HepG2 (cell line): ENCODE results near the gene ABCC12. TPM values are rescaled to one million over a fixed set of nuclear protein-coding genes. Genes with fewer than 3 reads are reported as not detected.
A peak's percentile ranks its signal among the peaks of the same experiment; 100 is the strongest.

Experiments used
- NR2F6 ChIP-seq, 2 experiments: IDR thresholded peaks; 2 replicates each; pipeline ENCODE4 v1.6.1; 2016; ENCODE audit warnings: antibody characterized with exemption in 1 of 2, mild to moderate bottlenecking in 1 of 2
- PHB2 ChIP-seq: fragments of 450-650 bp; IDR thresholded peaks from 2 replicates; pipeline ENCODE4 v1.6.1; 2018; ENCODE audit not compliant: partially characterized antibody
- RCOR2 ChIP-seq: IDR thresholded peaks from 2 replicates; pipeline ENCODE4 v1.6.1; 2016; ENCODE audit warnings: missing biosample characterization, missing genetic modification reagents
- RXRB ChIP-seq: IDR thresholded peaks from 2 replicates; pipeline ENCODE4 v1.6.1; 2016; ENCODE audit warnings: borderline replicate concordance, missing genetic modification reagents, missing compliant biosample characterization
- ZC3H13 ChIP-seq: sonication (generic); formaldehyde crosslinking; IDR thresholded peaks from 2 replicates; pipeline ENCODE4 v1.8.1; 2023; ENCODE audit warnings: mild to moderate bottlenecking, missing genetic modification reagents, moderate library complexity
- ZNF20 ChIP-seq: sonication (generic); formaldehyde crosslinking; IDR thresholded peaks from 2 replicates; pipeline ENCODE4 v1.4.0; 2020; ENCODE audit warnings: mild to moderate bottlenecking, moderate library complexity, missing genetic modification reagents
- ZNF570 ChIP-seq: sonication (generic); formaldehyde crosslinking; IDR thresholded peaks from 2 replicates; pipeline ENCODE4 v1.4.0; 2020; ENCODE audit warnings: mild to moderate bottlenecking, missing genetic modification reagents, borderline replicate concordance
- ZNF776 ChIP-seq: sonication (generic); formaldehyde crosslinking; IDR thresholded peaks from 2 replicates; pipeline ENCODE4 v1.4.0; 2020; ENCODE audit warnings: mild to moderate bottlenecking, missing genetic modification reagents
- polyA plus RNA-seq, 8 experiments: library from polyadenylated mRNA; depleted of rRNA in 3 of 8; stranded (reverse) in 7 of 8; unstranded in 1 of 8; fragments of >200 nt; fragmentation: Illumina TruSeq in 4 of 8; extraction: Trizol in 4 of 8; gene quantifications; 2 replicates each; pipeline versions ENCODE4 v1.2.1 to v1.2.3, GENCODE V29; 2011 to 2016; ENCODE audit warnings: low read depth in 4 of 8, missing spikeins in 1 of 8, mixed read lengths in 1 of 8; ENCODE audit not compliant: insufficient read depth in 1 of 8
- total RNA-seq, 5 experiments: library from RNA; depleted of rRNA; stranded (reverse); fragments of >200 nt; fragmentation: Illumina TruSeq; extraction: Trizol; gene quantifications; 2 replicates each; pipeline ENCODE4 v1.2.3, GENCODE V29; 2016; ENCODE audit warnings: low read depth in 1 of 5
- TF ChIP-seq, protein P1 (sequence below): sonication (generic); formaldehyde crosslinking; IDR thresholded peaks from 2 replicates; pipeline ENCODE4 v1.4.0; 2020; ENCODE audit warnings: missing genetic modification reagents, mild to moderate bottlenecking, borderline replicate concordance
- TF ChIP-seq, protein P2 (sequence below): IDR thresholded peaks from 2 replicates; pipeline ENCODE4 v1.6.1; 2016
- TF ChIP-seq, protein P3 (sequence below): sonication (generic); formaldehyde crosslinking; IDR thresholded peaks from 2 replicates; pipeline ENCODE4 v1.5.0; 2020; ENCODE audit warnings: mild to moderate bottlenecking, missing genetic modification reagents, moderate library complexity
- TF ChIP-seq, protein P4 (sequence below), 2 experiments: sonication (generic) in 1 of 2; formaldehyde crosslinking in 1 of 2; IDR thresholded peaks; 2 replicates each; pipeline versions ENCODE4 v1.4.0 to v1.6.1; 2018 to 2020; ENCODE audit warnings: missing genetic modification reagents in 2 of 2, borderline replicate concordance in 1 of 2, low read depth in 1 of 2, mild to moderate bottlenecking in 1 of 2, missing biosample characterization in 1 of 2
- TF ChIP-seq, protein P5 (sequence below): sonication (generic); formaldehyde crosslinking; IDR thresholded peaks from 2 replicates; pipeline ENCODE4 v1.5.0; 2020; ENCODE audit warnings: missing genetic modification reagents
- TF ChIP-seq, protein P6 (sequence below): sonication (generic); formaldehyde crosslinking; IDR thresholded peaks from 2 replicates; pipeline ENCODE4 v1.5.1; 2020; ENCODE audit warnings: mild to moderate bottlenecking, missing genetic modification reagents, moderate library complexity

Gene ABCC12
- total and polyA plus RNA-seq, 2 of the 13 experiments (the other 11 are each of a cell fraction or from before 2014, with no cell fraction given): not detected

DNA sequence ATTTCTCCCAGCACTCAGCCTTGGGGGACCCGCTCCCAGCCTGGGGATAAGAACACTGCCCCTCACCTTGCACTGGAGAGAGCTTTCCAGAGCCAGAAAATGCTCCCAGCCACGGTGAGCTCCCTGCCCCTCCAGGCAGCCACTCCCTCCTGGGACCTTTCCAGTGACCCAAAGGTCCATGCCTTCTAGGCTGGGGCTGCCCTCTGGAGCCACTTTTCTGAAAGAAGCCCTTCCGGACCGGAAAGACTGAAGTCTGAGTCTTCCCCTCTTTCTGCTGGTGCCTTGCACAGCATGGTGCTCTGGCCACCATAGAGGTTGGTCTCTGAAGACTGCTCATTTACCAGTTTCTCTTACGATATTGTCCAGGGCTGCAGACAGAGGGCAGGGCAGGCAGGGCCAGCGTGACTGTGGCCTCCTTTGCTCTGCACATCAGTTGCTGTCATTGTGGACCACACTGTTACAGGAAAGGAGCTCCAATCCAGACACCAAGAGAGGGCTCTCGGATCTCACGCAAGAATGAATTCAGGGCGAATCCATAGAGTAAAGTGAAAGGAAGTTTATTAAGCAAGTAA, 7.1 kb upstream of the ABCC12 start (continued):
- TF ChIP-seq, protein P1, sequence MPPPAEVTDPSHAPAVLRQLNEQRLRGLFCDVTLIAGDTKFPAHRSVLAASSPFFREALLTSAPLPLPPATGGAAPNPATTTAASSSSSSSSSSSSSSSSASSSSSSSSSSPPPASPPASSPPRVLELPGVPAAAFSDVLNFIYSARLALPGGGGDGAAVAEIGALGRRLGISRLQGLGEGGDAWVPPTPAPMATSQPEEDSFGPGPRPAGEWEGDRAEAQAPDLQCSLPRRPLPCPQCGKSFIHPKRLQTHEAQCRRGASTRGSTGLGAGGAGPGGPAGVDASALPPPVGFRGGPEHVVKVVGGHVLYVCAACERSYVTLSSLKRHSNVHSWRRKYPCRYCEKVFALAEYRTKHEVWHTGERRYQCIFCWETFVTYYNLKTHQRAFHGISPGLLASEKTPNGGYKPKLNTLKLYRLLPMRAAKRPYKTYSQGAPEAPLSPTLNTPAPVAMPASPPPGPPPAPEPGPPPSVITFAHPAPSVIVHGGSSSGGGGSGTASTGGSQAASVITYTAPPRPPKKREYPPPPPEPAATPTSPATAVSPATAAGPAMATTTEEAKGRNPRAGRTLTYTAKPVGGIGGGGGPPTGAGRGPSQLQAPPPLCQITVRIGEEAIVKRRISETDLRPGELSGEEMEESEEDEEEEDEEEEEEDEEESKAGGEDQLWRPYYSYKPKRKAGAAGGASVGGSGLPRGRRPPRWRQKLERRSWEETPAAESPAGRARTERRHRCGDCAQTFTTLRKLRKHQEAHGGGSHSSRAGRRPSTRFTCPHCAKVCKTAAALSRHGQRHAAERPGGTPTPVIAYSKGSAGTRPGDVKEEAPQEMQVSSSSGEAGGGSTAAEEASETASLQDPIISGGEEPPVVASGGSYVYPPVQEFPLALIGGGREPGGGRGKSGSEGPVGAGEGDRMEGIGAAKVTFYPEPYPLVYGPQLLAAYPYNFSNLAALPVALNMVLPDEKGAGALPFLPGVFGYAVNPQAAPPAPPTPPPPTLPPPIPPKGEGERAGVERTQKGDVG (CRISPR knock-in tag): no peak
- TF ChIP-seq RCOR2 (CRISPR knock-in tag) (no peak), ZNF20 (no peak), PHB2 (no peak), ZC3H13 (CRISPR knock-in tag) (no peak), ZNF570 (CRISPR knock-in tag) (no peak), RXRB (0 out of 2 replicates have a peak, but pooled peaks have one; percentile 16), ZNF776 (CRISPR knock-in tag) (no peak), NR2F6 (IDR thresholded peaks at IDR 0.05) (no peak), NR2F6 (CRISPR knock-in tag; IDR thresholded peaks at IDR 0.05) (no peak)
- TF ChIP-seq, protein P2, sequence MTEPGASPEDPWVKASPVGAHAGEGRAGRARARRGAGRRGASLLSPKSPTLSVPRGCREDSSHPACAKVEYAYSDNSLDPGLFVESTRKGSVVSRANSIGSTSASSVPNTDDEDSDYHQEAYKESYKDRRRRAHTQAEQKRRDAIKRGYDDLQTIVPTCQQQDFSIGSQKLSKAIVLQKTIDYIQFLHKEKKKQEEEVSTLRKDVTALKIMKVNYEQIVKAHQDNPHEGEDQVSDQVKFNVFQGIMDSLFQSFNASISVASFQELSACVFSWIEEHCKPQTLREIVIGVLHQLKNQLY (CRISPR knock-in tag): no peak
- TF ChIP-seq, protein P3, sequence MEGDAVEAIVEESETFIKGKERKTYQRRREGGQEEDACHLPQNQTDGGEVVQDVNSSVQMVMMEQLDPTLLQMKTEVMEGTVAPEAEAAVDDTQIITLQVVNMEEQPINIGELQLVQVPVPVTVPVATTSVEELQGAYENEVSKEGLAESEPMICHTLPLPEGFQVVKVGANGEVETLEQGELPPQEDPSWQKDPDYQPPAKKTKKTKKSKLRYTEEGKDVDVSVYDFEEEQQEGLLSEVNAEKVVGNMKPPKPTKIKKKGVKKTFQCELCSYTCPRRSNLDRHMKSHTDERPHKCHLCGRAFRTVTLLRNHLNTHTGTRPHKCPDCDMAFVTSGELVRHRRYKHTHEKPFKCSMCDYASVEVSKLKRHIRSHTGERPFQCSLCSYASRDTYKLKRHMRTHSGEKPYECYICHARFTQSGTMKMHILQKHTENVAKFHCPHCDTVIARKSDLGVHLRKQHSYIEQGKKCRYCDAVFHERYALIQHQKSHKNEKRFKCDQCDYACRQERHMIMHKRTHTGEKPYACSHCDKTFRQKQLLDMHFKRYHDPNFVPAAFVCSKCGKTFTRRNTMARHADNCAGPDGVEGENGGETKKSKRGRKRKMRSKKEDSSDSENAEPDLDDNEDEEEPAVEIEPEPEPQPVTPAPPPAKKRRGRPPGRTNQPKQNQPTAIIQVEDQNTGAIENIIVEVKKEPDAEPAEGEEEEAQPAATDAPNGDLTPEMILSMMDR (CRISPR knock-in tag): peak; percentile 54
- TF ChIP-seq, protein P4, sequence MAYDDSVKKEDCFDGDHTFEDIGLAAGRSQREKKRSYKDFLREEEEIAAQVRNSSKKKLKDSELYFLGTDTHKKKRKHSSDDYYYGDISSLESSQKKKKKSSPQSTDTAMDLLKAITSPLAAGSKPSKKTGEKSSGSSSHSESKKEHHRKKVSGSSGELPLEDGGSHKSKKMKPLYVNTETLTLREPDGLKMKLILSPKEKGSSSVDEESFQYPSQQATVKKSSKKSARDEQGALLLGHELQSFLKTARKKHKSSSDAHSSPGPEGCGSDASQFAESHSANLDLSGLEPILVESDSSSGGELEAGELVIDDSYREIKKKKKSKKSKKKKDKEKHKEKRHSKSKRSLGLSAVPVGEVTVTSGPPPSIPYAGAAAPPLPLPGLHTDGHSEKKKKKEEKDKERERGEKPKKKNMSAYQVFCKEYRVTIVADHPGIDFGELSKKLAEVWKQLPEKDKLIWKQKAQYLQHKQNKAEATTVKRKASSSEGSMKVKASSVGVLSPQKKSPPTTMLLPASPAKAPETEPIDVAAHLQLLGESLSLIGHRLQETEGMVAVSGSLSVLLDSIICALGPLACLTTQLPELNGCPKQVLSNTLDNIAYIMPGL (CRISPR knock-in tag; IDR thresholded peaks at IDR 0.05; ENCODE audit: borderline replicate concordance in 1 of 2, low read depth in 1 of 2): peak in 1 of 2 experiments; percentile 37; a peak in 1 of 4 replicates
- TF ChIP-seq, protein P5, sequence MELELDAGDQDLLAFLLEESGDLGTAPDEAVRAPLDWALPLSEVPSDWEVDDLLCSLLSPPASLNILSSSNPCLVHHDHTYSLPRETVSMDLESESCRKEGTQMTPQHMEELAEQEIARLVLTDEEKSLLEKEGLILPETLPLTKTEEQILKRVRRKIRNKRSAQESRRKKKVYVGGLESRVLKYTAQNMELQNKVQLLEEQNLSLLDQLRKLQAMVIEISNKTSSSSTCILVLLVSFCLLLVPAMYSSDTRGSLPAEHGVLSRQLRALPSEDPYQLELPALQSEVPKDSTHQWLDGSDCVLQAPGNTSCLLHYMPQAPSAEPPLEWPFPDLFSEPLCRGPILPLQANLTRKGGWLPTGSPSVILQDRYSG (CRISPR knock-in tag): no peak
- TF ChIP-seq, protein P6, sequence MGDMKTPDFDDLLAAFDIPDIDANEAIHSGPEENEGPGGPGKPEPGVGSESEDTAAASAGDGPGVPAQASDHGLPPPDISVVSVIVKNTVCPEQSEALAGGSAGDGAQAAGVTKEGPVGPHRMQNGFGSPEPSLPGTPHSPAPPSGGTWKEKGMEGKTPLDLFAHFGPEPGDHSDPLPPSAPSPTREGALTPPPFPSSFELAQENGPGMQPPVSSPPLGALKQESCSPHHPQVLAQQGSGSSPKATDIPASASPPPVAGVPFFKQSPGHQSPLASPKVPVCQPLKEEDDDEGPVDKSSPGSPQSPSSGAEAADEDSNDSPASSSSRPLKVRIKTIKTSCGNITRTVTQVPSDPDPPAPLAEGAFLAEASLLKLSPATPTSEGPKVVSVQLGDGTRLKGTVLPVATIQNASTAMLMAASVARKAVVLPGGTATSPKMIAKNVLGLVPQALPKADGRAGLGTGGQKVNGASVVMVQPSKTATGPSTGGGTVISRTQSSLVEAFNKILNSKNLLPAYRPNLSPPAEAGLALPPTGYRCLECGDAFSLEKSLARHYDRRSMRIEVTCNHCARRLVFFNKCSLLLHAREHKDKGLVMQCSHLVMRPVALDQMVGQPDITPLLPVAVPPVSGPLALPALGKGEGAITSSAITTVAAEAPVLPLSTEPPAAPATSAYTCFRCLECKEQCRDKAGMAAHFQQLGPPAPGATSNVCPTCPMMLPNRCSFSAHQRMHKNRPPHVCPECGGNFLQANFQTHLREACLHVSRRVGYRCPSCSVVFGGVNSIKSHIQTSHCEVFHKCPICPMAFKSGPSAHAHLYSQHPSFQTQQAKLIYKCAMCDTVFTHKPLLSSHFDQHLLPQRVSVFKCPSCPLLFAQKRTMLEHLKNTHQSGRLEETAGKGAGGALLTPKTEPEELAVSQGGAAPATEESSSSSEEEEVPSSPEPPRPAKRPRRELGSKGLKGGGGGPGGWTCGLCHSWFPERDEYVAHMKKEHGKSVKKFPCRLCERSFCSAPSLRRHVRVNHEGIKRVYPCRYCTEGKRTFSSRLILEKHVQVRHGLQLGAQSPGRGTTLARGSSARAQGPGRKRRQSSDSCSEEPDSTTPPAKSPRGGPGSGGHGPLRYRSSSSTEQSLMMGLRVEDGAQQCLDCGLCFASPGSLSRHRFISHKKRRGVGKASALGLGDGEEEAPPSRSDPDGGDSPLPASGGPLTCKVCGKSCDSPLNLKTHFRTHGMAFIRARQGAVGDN: peak; percentile 16; the same call in 1 of the 2 replicates
